IPS DF 4.7 (cell line): ENCODE results near the gene VTN.
"Not testable (repeated sequence)": the region's sequence is repeated elsewhere in the genome, so short reads cannot be mapped to it uniquely, and the experiment has no call there.

ENCODE experiments used
- DNase-seq: peaks from one replicate; pipeline ENCODE4 v3.0.0-alpha.2; 2013; ENCODE audit warnings: low spot score; ENCODE audit errors: extremely low read depth

The VTN gene

DNA sequence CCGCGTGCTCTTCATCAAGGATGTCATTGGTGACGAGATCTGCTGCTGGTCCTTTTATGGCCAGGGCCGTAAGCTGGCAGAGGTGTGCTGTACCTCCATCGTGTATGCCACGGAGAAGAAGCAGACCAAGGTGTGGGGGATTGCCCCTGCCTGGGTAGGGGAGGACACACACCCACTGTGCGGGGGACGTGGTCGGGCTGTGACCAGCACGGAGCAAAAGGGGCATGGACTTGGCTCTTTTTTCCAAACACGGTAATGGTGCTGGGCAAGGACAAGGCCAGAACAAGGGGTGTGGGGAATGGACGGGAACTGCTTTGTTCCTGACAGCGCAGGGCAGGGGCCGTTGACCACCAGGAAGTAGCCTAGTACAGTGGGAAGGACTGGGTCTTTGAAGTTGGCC is 27.8 kb downstream of the VTN start:
- no peak for DNase-seq

DNA sequence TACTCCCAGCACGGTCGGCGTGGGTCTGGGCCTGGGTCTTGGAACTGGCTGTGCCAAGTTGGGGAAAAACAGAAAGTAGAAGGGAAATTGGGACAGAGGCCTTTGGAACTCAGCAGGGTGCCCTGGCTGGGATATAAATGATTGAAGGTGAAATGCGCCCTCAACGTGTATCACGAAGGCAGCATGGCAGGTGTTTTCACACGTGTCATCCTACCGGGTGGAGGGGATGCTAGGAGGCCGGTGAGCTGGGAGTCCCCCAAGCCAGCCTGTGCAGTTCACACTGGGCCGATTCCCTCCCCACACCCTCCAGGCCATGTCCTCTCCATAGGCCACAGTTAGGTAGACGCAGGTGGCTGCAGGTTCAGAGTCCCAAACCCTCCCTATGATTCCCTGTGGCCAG is 28.6 kb downstream of the VTN start:
- DNase-seq: no peak

DNA sequence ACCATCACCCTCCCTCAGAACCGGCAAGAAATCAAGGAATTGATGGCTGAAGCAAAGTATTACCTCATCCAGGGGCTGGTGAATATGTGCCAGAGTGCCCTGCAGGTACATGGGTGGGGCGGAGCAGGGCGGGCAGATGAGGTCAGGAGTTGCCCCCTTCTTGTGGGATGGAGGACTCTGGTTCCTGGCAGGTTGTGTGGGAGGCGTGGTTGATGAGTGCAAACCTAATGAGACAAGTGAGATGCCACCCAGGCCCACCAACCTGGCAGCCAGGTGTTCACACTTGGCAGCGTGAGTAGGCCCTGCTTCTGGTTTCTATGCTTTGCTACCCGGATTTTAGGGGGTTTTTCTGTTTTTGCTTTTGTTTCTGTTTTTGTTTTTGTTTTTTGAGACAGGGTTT is 29.7 kb downstream of the VTN start:
- DNase-seq: no peak

DNA sequence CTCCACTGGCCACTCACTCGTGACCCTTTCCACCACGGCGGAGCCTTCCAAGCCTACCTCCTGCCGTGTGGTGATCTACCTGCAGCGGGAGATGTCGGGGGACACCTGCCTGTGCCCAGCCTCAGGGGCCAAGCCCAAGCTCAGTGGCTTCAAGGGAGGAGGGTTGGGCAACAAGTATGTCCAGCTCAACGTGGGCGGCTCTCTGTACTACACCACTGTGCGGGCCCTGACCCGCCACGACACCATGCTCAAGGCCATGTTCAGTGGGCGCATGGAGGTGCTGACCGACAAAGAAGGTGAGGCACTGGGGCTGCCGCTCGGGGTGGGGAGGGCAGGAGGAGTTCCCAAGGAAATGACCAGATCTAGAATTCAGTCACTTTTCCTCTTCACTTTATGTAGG is 30.7 kb downstream of the VTN start:
- no peak for DNase-seq

DNA sequence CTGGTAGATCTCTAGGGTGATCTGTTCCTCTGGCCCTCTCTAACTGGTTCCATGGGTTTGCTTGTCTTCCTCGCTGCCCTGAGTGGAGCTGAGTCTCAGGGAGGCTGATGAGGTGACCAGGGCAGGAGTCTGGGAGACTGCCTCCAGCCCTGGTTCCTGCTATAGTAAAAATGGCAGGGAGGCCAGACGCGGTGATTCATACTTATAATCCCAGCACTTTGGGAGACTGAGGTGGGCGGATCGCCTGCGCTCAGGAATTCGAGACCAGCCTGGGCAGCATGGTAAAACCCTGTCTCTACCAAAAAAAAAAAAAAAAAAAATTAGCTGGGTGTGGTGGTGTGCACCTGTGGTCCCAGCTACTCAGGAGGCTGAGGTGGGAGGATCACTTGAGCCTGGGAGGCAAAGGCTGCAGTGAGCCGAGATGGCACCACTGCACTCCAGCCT is 31.3 kb downstream of the VTN start:
- not testable (repeated sequence) for DNase-seq

DNA sequence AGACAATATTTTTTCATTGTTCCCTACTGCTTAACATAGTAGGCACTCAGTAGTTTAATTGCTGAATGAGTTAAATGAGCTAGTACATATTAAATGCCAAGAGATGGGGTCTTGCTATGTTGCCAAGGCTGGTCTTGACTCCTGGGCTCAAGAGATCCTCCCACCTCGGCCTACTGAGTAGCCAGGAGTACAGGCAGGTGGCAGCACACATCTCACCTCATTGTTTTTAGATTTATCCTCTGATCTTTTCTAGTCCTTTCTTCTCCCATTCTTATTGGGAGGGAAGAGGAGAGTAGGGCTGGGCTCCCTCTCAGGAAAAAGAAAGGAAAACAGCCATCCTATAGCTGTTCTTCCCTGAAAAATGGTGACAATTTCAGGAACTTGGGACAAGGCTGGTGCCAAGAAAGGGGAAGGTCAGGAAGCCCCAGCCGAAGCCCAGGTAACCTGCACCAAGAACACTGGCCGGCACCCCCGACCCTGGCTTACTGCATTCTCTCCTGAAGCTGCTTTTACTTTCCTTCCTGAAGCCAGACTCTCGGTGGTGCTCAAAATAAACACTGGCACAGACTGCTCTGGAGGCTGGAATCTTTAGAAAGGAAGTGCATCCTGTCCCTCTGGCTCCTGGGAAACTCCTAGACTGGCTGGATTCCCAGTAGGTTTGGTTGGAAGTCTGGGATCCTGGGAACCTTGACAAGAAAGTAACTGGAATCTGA is 31.9 kb downstream of the VTN start:
- no peak for DNase-seq

DNA sequence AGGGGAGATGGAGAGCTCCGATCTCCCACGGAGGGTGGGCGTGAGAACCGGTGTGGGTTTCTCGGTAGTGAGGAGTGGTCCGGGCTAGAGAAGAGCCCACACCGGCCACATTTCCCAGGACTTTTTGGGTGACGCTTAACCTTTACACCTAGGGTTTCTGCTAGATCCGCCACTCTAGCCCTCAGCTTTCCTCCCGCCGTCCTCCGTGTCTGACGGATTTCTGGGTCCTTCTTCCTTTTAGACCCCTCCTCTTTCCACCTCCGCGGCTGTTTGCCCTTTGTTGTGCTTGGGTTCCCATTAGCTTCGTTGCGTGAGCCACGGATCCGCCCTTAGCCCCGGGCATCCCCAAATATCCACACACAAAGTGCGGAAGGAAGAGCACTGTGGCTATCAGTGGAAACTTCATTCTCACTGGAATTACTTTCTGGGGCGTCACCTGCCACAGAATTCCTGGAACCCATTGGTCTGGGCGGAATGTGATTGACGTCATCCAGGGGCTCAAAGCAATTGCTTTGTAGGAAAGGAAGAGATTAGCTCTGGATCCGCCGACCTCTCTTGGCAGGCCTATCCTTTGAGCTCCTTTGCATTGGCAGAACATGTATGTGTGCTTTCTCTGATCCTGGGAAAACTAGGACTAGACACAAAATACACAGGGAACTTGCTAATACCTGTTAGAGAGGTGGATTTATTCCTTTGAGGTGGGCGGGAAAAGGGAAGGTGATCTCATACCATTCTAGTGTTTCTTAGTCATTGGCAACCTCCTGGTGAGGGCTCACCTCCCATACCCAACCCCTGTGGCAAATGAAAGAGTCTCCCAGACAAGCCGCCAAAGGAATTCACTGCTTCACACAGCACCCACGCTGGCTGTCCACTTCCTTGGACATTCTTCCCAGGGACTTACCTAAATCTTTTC is 33.9 kb downstream of the VTN start:
- no peak for DNase-seq

DNA sequence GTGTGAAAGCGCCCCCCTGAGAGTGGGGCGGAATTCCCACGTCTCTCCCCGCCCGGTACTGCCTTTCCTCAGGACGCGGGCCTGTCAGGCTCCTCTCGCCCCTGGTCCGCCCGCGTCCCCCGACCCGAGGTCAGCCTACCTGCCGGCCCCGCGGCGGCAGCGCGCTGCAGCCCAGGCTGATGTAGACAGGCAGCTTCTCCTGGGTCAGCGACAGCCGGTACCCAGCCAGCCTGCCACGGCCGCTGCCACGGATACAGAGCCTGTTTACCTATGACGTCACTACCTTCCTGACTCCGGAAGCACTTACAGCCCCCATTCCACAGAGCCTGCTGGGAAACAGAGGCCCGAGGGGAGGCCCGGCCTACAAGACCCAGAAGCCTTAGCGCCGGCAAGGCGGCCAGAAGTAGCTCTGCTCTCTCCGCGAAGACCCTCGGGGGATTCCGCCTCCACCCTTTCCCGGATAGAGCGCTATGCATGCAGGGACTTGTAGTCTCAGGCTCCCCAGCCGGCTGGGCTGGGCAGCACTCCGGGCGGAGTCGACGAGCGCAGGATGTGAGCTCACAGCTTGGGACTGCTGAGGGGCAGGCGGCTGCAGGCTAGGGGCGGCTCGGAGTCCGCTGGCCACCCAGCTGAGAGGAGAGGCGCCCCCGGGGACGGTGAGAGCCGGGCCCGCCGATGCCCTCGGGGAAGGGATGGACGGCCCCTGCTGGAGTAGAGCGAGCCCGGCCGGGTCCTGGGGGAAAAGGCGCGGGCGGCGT is 34.7 kb downstream of the VTN start, which contains the start of the genes IFT20 and TNFAIP1:
Gene IFT20, minus strand, starts transcription at position 272 of the 758 bp plus-strand sequence. CDS start 3,487 bp downstream, outside the sequence.
Gene TNFAIP1, plus strand, starts transcription at position 561 of the 758 bp plus-strand sequence. CDS start 3,761 bp downstream, outside the sequence.
- peak; percentile 98 for DNase-seq

DNA sequence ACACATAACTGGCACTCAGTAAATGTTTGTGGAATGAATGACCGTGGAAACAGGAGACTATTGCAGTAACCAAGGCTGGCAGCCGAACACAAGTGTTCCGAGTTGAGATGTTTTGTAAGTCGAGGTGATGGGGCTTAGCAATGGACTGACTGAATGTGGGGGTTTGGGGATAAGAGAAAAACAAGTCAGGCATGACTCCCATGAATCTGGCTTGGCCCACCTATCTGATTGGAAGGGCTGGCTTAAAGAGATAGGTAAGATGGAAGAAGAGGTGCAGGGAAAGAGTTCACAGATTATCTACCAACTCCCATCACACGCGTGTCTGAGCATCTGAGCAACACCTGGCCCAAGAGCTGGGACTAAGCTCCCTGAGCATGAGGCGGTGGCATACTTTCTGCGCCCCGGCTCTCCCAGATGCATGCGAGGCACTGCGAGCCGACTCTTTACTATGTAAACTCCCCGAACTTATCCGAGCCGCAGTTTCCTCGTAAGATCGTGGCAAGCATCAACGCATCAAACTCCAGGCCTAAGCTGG is 35.4 kb downstream of the VTN start:
- no peak for DNase-seq

DNA sequence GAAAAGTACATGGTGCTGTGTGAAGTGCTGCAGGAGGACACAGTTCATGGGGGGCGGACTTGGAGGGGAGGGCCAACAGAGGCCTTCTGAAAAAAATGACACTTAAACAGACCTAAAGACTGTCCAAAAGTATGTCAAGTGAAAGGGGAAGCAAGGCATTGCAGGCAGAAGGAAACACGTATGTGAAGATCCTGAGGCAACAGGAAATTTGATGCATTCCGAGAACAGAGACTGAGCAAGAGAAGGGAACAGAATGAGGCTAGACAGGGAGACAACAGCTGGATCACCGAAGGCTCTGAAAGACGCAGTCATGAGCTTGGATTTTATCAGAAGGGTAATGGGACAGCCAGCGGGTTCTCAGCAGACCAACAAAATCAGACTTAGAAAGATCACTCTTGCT is 35.9 kb downstream of the VTN start:
- DNase-seq: no peak

DNA sequence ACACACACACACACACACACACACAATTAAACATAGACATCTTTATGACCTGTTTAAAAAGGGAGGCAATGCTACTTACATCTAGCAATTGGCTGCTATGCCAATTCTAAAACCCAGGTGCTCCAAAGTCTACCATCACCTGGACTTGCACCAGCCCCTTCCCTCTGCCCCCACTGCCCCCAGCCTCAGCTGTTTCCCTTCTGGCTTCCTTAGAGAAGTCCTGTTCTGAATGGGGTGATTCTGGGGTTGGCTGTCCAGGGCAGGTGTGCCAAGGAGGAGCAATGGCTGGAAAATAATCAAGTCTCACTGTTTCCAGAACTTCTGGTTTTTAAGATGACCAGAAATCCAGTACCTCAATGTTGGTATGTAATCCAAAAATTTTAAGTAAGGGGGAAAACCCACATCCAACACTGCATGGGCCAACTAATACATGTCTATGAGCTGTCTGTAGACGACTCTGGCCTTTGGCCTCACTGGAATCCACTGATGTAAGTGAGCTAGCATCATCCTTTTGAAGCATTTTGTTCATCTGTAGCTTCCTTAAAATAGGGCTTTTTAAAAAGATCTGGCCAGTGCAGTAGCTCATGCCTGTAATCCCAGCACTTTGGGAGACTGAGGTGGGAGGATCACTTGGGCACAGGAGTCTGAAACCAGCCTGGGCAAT is 36.9 kb downstream of the VTN start:
- DNase-seq: no peak

DNA sequence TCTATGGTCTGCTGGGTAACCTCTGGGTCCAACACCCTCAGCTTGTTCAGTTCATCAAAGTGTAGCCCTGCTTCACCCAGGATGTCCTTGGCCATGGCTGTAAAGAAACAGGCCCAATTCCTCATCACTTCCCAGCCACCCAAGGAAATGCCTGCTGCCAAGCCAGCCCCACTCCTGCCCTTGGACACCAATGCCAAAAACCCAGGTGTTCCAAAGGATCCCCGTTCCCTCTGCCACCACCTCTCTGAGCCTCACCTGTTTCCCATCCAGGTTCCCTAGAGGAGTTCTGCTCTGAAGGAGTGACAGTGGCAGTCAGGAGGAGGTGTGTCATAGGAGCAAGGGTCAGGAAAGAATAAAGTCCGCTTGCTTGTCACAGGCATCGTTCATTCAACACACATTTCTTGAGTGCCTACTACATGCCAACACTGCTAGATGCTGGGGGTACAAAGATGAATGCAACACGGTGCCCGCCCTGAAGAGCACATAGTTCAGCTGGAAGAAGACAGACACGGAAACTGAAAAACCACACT is 38.2 kb downstream of the VTN start:
- no peak for DNase-seq

DNA sequence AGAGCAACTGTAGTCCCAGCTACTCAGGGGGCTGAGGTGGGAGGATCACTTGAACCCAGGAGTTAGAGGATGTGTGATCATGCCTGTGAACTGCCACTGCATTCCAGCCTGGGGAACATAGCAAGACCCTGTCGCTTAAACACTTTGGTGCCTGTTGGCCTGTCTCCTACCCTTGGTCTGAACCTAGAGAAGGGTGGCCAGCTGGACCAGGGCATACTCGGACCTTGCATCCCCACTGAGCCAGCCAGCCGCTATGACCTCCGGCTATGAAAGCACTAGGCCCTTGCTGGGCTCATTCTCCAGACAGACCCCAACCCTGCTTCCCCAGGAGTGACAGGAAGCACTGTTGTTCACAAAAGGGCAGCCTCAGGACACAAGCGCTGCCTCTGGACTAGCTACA is 39.4 kb downstream of the VTN start:
- DNase-seq: no peak

DNA sequence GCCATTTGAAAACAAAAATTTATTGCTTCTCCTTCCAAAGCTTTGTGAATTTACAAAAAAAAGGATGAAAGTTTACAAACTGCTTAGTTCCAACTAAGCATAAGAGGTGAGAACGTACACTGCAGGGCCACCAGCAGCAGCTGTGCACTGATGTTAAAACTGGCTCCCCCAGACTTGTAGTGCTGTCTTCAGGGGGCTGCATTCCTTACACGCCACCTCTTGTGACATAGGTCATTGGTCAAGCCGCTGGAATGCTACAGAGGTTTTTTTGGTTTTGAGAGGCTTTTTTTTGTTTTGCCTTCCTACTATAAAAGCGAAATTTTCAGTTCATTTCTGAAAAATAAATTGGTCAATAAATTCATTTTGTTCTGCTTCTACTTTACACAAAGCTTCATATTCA is 41.8 kb downstream of the VTN start:
- no peak for DNase-seq

DNA sequence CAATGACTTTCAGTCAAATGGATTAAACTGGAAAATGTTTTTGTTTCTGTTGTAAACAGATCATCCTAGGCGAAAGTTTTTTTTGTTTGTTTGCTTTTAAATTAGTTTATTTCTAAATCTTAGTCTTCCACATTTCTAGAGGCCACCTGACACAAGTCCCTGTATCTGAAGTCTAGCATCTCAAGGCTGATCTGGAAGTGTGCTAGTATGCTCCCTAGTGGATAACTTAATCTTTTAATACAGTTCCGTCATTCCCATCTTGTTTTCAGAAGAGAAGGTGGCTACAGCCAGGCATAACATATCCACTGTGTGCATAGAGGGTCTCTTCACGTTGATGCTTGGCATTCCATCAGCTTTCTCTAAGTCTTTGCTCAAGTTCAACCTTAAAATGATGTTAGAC is 42.4 kb downstream of the VTN start:
- no peak for DNase-seq

DNA sequence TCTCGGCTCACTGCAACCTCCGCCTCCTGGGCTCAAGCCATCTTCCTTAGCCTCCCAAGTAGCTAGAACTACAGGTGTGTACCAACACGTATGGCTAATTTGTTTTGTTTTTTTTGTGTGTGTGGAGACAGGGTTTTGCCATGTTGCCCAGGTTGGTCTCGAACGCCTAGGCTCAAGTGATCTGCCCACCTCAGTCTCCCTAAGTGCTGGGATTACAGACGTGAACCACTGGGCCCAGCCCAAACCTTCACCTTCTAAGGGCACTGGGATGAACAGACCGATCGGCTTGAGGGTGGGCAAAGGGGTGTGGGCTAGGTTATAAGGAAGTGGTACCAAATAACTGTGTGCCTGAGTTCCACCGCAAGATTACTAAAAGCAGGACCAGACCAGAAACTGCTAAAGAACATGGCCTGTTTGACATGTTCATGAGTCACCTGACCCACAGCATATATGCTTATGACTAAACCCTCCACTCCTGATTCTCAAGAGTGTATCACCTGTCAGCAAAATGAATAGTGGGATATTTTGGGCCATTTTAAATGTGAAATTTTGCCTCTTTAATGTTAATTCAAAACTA is 43.0 kb downstream of the VTN start:
- DNase-seq: no peak

DNA sequence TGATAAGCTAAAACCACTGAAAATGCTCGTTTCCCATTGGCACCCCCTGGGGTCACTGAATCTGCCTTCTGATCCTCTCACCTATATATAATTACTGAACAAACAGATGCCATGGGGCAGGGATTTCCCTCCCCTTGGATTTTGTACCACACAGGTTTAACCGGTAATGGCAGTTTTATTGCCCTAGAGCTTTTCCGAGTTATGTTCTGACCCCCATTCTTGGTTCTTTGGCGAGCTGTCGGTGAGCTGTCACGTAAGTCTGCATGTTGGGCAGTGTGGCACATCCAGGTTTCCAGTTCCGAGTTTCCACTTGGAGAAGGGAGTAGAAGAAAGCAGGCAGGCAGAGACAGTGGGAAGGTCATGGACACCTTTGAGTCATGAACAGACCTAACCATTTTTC is 44.0 kb downstream of the VTN start:
- DNase-seq: no peak

DNA sequence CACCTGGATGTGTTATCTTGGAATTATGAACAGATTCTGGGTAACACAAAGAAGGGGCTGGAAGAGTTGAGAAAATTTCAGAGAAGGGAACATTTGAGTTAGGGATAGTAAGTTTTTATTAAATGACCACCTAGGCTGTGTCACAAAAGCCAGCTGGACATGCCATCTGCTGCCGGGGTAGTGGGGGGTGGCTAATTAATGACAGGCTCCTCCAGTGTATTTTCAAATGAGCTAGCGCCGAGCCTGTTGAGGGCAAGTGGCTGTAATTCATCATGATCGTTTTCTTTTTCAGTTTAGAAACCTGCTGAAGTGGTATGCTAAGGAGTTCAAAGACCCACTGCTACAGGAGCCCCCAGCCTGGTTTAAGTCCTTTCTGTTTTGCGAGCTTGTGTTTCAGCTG is 44.9 kb downstream of the VTN start:
- no peak for DNase-seq

DNA sequence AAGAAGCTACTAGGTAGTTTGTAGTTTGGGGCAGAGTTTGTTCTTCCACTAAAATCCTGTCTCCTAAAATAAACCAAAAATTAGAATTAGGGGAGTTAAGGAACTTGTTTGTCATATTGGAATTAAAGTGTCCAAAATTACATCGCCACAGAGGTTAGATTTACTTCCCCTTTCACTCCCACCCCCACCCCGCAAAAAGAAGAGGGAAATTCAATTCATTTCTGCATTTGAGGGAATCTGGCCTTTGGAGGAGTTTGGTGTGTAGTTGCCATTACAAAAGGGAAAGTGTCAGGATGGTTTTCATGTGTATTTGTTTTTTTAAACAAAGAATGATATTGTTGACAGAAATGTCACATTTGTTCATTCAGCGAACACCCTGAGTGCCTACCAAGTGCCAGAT is 45.3 kb downstream of the VTN start:
- no peak for DNase-seq

DNA sequence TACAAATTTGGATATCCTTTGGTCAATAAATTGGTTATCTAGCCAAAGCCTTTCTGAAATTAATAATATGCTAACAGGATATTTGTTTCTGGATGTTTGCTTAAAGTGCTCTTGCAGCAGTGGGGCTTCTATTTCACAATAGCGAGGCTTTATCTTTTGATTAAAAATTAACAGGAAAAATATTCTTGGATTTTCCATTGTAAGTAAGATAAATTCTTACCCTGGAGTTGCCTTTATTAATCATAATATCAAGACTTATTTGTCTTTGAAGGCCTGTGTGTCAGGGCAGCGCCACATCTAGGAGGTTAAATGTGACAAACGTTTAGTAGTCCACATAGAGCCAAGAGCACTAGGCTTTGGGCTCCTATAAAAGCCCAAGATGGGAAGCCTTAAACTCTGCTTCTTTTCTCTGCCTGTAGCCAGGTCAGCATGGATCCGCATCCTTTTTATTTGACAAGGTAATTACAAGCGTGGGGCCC is 45.8 kb downstream of the VTN start:
- DNase-seq: no peak
